GM12865 (cell line): ENCODE measurements around the gene BCAS1.
A peak's percentile ranks its signal among the peaks of the same experiment; 100 is the strongest.

ENCODE experiments used
- DNase-seq: peaks from one replicate; pipeline ENCODE4 v3.0.0; 2010; ENCODE audit warnings: low read depth
- H3K4me3 ChIP-seq: 2 replicates; pipeline ENCODE4 v1.5.1; 2011; ENCODE audit warnings: mild to moderate bottlenecking, low read depth, low read length, control low read depth
- TF ChIP-seq, protein P1 (sequence below): IDR thresholded peaks from 2 replicates; pipeline ENCODE4 v1.5.1; 2011; ENCODE audit warnings: low read length, control low read depth, low read depth, inconsistent platforms; ENCODE audit not compliant: insufficient read depth; ENCODE audit errors: missing control alignments

The BCAS1 gene

DNA sequence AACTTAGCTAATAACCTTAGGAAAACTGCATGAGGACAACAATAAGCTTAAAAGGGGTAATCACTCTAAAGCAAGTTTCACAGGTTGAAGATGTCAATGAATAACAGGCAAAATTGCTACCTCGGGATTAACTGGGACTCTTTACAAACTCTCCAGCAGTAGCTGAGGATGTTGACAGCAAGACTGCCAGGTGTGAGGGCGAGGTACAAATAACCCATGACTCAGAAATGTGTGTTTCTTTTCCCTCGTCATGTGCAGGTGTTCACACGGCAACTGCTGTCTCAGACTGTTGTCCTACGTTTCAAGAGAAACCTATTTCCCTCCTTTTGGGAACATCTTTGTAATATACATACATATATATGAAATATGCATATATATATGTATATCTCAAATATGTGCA, 15.9 kb downstream of the BCAS1 start:
- DNase-seq = no peak
- no peak overlapping the region for H3K4me3 ChIP-seq
- TF ChIP-seq, protein P1, sequence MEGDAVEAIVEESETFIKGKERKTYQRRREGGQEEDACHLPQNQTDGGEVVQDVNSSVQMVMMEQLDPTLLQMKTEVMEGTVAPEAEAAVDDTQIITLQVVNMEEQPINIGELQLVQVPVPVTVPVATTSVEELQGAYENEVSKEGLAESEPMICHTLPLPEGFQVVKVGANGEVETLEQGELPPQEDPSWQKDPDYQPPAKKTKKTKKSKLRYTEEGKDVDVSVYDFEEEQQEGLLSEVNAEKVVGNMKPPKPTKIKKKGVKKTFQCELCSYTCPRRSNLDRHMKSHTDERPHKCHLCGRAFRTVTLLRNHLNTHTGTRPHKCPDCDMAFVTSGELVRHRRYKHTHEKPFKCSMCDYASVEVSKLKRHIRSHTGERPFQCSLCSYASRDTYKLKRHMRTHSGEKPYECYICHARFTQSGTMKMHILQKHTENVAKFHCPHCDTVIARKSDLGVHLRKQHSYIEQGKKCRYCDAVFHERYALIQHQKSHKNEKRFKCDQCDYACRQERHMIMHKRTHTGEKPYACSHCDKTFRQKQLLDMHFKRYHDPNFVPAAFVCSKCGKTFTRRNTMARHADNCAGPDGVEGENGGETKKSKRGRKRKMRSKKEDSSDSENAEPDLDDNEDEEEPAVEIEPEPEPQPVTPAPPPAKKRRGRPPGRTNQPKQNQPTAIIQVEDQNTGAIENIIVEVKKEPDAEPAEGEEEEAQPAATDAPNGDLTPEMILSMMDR = no peak

- DNase-seq = no peak
- TF ChIP-seq, protein P1 = no peak
- no peak overlapping the region for H3K4me3 ChIP-seq
Observed at GRCh38 chr20:54051068-54051467, 19.3 kb downstream of the BCAS1 start.

DNA sequence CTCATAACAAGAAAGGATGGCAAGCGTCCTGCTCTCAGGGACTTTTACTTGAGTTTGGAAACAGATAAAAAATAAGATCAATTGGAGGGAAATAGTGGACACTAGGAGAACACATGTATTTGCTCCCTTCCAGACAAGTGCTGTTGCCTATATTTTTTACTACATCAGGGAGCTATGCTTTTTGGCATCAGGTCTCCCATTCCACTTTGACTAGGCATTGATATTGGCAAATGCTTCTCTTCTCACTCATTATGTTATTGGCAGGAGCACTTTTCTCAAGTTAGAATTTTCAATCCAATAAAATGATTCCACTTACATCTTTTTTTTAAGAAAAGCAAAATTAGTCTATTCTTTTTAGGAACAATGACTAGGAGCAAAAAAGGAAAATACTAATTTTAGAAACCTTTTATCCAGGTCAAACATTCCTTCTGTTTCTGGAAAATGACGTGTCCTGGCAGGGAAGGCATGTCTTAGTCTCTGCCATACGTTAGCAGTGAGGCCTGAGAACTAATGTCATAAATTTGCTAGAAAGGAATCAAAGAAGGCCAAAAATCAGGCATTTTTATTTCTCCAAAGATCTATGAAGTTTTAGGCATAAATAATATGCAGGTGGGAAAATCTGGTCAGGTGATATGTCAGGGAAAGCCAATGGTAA, 21.4 kb downstream of the BCAS1 start:
- no peak overlapping the region for H3K4me3 ChIP-seq
- TF ChIP-seq, protein P1 = no peak
- DNase-seq = no peak

- H3K4me3 ChIP-seq = no peak overlapping the region
- TF ChIP-seq, protein P1 = no peak
- DNase-seq = no peak
Observed at GRCh38 chr20:54048481-54048880, 21.9 kb downstream of the BCAS1 start.

GRCh38 chr20:54047720-54048119, 22.7 kb downstream of the BCAS1 start:
- TF ChIP-seq, protein P1 = no peak
- no peak overlapping the region for H3K4me3 ChIP-seq
- peak; percentile 21 for DNase-seq

- H3K4me3 ChIP-seq = no peak overlapping the region
- no peak for DNase-seq
- TF ChIP-seq, protein P1 = no peak
Observed at GRCh38 chr20:54047048-54047447, 23.3 kb downstream of the BCAS1 start.

DNA sequence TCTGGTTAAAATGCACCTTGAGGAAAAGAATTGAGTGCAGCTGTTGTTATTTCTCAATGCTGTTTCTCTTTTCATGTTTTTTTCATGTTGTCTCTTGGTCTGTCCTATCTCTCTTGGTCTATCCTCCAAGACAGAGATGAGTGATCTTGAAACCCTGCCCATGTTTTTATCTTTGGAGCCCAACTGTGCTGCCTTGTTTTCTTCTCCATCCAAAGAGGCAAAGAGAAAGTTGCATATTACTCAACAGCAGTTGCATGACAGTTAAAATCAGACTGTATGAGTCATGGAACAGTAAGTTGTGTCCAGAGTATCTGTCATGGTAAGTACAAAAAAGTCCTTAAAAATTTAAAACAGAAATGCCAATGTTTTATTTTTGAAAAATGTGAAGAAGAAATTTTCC, 26.2 kb downstream of the BCAS1 start:
- TF ChIP-seq, protein P1 = no peak
- peak; percentile 84 for DNase-seq
- no peak overlapping the region for H3K4me3 ChIP-seq
